Stimulated activated CD4-positive, alpha-beta T cell treated with anti-CD3 and anti-CD28 coated beads, Interleukin-15, amount 100 ng/mL, for 1 hour (primary cell): ENCODE measurements around the gene HOATZ.

Source experiments
- DNase-seq, 2 donors: peaks; one replicate each; pipeline ENCODE4 v3.0.0-alpha.2; 2020; ENCODE audit warnings: low read depth in 1 of 2, low spot score in 1 of 2

HOATZ gene

GRCh38 chr11:111575740-111576139, 61.2 kb downstream of the HOATZ start:
- no peak for DNase-seq

- DNase-seq: no peak
Observed at GRCh38 chr11:111577821-111578220, 63.2 kb downstream of the HOATZ start.

- no peak for DNase-seq
Observed at GRCh38 chr11:111581341-111581740, 66.8 kb downstream of the HOATZ start.

- DNase-seq: no peak
Observed at GRCh38 chr11:111582163-111582562, 67.6 kb downstream of the HOATZ start.

DNA sequence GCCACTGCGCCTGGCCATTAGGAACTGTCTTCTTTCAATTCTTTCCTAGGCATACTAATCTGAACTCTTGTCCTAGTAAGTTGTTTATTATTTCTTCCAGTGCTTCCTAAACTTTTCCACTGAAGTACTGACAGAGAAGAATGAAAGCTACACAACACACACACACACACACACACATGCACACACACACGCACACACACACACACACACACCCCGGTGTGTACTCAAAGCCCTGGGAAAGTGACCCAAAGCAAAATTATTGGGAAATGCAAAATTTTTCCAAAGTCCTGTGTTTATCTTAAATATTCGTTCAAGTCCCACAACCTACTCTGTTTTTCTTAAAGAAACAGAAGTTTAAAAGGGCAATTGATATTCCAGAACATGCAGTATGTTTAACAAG, 68.3 kb downstream of the HOATZ start:
- DNase-seq: no peak

GRCh38 chr11:111585371-111585770, 70.8 kb downstream of the HOATZ start:
- no peak for DNase-seq

GRCh38 chr11:111586388-111586831, 71.8 kb downstream of the HOATZ start:
- DNase-seq: no peak
